Cortex of kidney (tissue), 1 donor: Measurements from ENCODE around the gene NAALAD2.
"Not testable (repeated sequence)": the region's sequence is repeated elsewhere in the genome, so short reads cannot be mapped to it uniquely, and the experiment has no call there.

Experiments used
- DNase-seq: peaks from one replicate; lab custom pipeline; 2025; lab: John Stamatoyannopoulos, UW

NAALAD2 gene

DNA sequence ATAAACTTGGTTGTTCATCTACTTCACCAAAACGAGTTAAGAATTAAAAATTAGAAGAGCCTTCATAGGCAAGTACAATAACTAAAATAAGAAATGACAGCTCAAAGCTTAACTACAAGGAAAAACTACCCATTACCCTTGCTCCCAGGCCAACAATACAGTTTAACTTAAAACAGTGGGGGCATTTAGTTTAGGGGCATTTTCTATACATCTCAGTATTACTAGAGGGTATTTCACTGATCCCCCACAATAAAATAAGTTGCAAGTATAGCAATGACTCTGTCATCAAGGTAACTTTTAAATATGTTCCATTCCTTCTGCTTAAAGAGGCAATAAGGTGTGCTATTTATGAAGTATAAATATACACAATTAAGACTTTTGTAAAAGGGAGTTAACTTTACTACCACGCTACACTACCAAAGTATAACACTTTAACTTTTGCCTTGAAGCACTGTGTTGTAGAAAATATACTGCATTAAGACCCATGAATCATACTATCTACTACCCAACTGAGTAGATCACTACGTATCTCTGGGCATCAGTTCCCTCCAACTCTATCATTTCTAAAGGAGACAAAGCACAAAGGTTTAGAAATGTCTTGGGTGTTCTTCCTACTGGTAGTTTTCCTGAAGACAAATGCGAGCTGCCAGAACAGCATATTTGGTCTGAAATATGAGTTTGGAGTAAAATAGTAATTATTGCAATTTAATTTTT, 58.6 kb downstream of the NAALAD2 start:
- no peak for DNase-seq

DNA sequence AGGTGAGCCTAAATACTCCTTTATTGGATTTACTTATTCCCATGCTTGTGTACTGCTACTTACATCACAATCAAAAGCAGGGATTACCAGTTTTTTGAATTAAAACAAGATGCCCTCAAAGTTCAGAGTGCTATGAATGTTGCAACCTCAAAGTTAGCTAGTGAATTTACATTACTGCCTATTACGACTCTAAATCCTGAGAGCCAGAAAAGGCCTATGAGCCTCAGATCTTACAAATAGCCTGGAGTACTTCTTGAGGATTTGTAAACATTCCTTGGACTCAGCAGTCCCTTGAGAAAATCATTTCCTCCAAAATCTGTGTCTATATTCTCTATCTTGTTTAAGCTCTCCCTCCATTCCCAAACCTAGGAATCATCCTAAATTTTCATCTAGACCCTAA, 62.9 kb downstream of the NAALAD2 start:
- DNase-seq: no peak

DNA sequence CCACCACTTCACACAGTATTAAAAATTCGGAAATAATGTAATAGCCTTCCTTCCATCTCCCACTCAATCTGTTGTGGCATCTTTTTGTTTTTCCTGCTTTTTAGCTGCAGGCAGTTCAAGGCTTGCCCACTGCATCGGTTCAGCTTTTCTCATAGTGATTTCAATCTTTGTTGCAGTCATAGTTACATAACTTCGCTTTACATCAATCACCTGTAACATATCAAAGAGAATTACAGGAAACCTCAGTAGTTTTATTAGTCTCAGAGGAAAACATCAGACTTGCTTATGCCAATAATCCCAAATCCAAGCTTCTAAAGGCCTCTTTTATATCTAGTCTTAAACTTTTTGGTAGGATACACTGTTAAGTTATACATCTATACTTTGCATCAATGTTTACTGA, 67.9 kb downstream of the NAALAD2 start:
- DNase-seq: no peak

DNA sequence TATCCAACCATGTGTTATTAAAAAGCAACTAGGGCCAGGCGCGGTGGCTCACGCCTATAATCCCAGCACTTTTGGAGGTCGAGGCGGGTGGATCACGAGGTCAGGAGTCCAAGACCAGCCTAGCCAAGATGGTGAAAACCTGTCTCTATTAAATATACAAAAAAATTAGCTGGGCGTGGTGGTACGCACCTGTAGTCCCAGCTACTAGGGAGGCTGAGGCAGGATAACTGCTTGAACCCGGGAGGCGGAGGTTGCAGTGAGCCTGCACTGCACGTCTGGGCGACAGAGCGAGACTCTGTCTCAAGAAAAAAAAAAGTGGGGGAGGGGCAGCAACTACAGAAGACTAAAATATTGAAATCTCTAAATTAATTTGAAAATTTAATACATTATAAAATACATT, 69.9 kb downstream of the NAALAD2 start:
- DNase-seq: no peak

DNA sequence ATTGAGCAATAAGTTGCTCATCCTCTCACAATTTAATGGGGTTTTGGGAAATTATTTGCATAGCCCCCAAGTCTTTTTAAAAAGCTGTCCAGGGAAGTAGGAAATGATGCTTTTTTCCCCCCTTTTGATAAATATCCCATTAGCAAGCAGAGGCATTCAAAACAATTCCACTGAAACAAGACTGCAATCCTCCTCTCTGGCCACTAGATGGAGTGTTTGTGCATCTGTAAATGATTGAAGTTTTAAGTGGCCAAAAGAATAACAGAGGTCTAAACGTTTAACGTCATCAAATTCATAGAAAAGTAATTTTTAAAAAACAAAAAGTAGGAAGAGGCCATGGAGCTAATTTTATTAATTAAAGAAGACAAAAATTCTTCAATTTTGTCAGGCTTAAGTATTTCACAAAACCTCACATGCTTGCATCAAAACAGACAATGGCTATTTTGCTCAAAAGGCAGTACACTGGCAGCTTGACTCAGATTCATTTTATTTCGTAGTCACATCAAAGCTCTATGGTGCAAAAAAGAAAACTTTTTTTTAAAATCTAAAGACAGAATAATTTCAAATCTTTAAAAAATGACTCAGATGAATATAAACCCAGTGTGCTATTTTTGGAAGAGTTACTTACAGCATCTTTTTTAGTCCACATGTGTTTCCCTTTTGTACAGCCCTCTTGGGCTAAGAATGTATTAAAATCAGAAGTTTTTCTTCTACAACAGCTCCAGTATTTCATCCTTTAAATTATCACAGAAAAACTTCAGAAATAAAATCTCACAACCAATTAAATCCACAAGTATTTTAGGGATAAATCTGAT, 70.6 kb downstream of the NAALAD2 start:
- DNase-seq: no peak

DNA sequence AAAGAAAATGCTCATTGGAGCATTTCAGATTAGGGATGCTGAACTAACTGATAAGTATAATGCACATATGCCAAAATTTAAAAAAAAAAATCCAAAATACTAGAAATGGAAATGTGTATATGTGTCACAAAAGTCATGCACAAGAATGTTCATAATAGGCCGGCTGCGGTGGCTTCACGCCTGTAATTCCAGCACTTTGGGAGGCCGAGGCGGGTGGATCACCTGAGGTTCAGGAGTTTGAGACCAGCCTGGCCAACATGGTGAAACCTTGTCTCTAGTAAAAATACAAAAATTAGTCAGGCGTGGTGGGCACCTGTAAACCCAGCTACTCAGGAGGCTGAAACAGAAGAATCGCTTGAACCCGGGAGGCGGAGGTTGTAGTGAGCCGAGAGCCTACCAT, 73.5 kb downstream of the NAALAD2 start:
- not testable (repeated sequence) for DNase-seq

DNA sequence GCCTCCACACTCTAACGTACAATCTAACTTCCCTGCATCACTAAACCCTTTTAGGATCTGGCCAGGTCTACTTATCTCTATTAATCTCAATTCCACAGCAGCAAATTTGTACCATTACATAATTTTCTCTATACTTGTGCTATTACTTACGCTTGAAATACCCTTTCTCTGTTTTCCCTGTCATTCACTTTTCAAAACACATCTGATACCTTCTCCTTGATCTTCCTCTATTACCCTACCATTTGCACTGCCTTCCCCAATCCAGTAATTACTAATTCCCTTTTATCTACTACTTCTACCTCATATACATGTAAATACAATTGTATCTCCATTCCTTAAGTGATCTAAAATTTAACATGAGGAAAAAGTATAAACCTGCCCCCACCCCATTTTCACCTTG, 74.4 kb downstream of the NAALAD2 start:
- DNase-seq: no peak

DNA sequence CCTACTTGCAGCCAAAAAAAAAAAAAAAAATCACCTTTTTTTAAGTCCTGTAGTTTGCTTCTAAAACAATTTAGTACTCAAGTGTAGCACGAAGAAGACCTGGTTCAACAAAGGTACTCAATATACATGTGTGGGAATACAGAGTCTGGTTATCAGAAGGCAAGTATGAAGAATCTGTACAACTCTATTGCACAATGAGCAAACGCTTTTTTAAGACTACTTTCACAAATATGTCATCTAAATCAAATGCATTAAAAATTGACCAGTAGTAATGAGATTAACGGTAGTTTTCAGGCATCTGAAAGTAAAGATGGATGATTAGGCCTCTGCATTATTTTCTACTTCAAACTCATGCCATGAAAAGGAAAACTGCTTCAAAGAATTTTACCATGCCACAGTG, 78.9 kb downstream of the NAALAD2 start:
- DNase-seq: no peak

DNA sequence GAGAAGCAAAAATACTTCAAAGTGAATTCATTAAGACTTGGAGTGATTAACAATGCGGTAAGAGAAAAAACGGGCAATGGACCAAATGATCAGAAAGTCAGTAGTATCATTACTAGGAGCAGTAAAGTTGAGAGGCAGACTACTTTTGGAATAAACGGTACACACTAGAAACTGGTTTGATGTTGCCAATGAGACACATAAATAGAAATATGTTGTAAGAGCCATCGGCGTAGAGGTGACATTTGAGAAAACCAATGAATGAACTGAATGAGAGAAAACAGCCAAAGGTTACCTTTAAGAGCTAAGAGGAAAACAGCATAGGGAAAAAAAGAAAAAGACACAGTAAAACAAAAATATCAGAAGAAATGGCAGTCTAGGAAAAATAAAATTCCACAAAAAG, 82.1 kb downstream of the NAALAD2 start:
- DNase-seq: no peak

DNA sequence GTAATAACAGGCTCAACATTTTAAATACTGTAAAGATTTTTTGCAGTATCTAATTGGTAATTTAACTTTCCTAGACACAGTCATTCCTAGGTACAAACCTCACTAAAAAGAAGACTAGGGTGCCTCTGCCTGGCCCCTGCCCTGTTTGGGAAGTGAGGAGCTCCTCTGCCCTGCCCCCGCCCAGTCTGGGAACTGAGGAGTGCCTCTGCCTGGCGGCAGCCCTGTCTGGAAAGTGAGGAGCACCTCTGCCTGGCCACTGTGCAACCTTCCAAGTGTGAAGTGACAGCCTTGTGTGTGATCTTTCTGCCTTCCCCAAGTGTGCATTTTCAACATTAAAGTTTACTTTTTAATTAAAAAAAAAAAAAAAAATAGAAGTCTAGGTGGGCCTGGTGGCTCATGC, 84.1 kb downstream of the NAALAD2 start:
- no peak for DNase-seq

DNA sequence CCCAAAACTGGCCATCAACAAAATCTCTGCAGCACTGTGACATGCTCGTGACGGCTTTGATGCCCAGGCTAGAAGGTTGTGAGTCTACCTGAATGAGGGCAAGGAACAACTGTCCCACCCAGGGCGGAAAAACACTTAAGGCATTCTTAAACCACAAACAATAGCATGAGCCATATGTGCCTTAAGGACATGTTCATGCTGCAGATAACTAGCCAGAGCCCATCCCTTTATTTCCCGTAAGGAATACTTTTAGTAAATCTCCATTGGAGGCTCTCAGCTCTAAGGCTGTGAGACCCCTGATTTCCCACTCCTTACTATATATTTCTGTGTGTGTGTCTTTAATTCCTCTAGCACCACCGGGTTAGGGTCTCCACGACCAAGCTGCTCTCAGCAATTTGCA, 85.0 kb downstream of the NAALAD2 start:
- DNase-seq: no peak

DNA sequence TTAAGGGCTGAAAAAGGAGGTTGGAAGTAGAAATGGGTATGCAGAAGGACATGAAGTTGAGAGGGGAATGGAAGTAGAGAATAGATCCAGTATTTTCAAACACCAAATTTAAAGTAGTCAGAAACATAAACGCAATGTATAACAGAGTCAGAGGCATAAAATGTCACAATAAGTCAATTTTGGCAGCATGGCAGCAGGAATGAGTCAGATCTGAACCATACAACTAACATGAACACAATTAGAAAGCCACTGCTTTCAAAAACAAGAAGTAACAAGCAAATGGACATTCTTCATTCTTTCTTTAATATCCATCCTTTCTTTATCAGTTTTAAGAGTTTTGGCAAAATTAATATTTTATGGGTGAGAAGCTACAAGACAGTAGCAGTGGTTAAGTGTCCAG, 85.9 kb downstream of the NAALAD2 start:
- DNase-seq: no peak

DNA sequence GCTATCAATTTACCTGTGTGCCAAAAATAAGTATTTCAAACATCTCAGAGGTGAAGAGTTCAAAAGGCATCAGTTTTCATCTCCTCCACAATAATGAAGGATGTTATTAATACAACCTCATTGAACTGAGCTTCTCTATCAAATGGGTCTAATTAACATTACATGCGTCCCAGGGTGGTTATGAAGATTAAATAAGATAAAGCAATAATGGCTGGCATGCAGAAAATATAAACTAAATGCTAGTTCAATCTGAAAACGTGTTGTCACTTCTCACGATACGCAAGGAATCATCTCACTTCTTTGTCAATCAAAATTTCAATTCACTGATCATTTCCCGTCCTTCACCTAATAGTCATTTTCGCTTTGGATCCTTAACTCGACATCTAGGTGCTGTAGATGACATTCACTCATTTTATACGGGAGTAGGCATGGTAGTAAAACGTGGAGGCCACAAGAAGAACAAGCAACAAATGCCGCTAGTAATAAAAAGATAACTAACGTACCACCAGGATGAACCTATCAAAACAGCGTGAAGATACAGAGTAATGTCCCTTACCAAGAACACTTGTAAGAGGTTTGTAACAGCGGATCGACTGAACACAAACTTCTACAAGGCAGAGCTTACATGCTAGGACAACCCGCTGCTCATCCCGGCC, 87.5 kb downstream of the NAALAD2 start:
- DNase-seq: no peak

DNA sequence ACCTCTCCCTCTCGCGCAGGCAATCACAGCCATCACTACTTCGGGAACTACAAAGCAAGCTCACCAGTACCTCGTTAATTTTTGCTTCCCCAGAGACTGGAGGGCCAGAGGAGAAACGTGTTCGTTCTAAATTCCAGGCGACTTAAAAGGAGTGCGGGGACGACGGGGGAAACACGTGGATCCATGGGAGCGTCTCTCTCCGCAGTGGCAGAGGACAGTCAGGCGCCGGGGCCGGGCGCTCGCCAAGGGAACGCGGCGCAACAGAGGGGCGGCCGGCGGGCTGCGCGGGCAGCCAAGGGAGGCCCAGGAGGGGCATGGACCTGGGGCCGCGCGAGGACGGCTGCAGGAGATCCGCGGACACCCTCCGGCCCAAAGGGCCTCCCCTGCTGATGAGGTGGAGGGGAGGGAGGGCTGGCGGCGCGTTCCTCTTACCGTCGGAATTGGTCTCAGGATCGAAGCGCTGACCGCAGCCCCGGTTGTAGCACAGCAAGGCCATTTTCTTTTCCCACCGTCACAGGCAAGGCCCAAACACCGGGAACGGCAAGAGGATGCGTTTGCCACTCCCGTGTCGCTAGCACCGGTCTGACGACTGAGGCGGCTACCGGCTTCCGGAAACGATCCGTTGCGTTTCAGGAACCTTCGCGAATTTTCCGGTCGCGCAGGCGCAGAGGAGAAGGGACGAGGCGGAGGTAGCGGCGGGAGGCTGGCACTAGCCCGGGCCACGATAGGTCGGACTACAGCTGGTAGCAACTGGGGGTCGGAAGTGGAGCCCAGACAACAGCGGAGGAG, 88.2 kb downstream of the NAALAD2 start, which contains the start of gene CHORDC1:
CHORDC1 (minus strand) TSS at position 591 of the 789 bp plus-strand sequence; CDS start at position 496, 95 bp downstream.
- peak; percentile 50 for DNase-seq

DNA sequence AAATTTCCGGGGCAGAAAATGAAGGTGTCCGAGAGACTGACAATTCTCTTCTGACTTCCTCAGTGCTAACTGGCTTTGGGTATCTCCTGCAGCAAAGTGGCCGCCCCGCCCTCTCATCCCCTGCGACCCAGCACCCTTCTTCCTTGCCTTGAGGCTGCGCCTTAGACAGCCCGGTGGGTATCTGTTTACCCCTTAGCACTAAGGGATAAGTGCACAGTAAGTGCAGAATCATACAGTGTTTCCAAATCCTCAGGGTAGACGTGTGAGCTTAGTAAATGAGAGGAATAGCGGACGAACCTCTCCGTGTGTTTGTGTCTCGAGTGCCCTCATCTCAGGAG, 88.8 kb downstream of the NAALAD2 start:
- DNase-seq: no peak

DNA sequence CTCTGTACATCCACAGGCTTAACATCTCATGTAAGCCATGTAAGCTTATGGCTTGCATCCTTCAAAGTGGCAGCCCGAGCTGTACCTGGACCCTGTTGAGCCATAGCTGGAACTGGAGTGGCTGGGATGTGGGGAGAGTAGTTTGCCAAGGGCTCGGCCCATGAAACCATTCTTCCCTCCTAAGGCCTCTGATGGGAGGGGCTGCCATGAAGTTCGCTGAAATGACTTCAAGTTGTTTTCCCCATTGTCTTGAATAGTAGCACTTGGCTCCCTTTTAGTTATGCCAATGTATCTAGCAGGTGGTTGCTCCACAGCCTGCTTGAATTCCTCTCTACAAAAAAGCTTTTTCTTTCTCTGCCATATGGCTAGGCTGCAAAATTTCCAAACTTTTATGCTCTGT, 93.6 kb downstream of the NAALAD2 start:
- no peak for DNase-seq

DNA sequence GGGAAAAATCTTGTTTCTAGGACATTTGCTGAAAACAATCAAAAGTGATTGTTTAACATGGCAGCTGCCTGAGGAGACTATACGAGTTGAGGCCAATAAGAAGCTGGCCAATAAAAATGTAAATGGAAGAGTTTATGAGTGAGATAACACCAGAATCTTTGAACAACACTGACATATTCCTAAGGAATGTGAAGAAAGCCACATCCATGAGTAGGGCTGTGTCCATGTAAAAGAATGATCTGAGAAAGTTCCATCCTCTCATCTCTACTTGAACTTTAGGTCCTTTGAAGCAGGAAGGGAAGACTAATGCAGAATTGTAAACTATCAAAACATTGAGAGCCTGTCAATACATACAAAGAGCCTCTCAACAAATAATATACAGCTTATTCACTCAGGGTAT, 95.3 kb downstream of the NAALAD2 start:
- DNase-seq: no peak

DNA sequence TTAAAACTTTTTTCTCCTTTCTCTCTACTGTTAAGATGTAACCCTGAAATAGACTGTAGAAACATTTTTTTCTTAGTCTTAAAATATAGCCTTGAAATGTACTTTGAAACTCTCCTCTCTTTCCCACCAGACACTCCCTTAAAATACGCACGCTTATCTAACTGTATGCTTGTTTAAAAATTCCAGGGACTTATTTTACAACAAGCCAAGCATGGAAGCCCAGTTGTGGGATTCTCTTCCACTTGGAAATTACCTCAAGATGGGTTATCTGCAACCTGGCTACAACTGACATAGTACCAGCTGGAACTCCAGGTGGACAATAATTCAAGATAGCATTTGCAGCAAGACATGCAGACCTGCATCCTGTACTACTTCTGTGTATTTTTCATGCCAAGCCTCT, 100.5 kb downstream of the NAALAD2 start:
- no peak for DNase-seq

DNA sequence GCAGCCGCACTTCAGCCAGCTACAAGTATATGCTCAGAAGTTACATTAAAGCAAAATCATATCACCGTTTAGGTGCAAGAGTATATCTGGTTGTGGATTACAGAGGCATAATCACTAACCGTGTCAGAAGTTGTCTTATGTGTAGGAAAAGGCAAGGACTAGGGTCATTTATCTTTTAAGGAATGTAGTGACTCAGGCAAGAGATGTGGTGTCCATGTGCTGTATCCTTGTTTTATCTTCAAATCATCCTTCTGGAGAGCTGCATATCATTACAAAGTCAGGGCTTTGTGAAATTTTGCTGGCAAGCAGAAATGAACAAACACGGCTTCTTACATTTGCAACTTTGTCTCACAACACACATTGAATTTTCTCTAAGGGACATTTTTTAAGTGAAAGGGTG, 101.1 kb downstream of the NAALAD2 start:
- DNase-seq: no peak

DNA sequence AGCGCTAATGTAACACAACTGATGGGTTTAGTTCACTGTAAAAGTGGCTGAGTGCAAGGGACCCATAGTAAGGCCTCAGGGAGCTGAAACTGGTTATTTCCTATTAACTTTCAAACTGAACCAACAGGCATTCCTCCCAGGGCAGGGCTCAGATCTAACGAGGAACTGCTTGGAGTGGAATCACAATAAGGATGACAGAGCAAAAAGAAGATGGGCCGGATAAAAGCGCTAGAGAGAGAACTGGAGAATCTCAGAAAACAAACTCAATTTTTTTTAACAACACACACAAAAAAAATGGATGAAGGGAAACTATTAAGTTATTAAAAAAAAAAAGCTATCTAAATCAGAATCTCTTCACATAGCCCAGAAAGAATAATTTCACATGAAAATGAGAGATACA, 102.5 kb downstream of the NAALAD2 start:
- no peak for DNase-seq

DNA sequence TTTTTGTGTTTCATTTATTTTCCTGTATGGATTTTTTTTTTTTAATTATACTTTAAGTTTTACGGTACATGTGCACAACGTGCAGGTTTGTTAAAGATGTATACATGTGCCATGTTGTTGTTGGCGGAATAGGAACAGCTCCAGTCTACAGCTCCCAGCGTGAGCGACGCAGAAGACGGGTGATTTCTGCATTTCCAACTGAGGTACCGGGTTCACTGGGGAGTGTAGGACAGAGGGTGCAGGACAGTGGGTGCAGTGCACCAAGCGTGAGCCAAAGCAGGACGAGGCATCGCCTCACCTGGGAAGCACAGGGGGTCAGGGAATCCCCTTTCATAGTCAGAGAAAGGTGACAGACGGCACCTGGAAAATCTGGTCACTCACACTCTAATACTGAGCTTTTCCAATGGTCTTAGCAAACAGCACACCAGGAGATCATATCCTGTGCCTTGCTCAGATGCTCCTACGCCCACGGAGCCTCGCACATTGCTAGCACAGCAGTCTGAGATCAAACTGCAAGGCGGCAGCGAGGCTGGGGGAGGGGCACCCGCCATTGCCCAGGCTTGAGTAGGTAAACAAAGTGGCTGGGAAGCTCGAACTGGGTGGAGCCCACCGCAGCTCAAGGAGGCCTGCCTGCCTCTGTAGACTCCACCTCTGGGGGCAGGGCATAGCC, 105.6 kb downstream of the NAALAD2 start:
- DNase-seq: not testable (repeated sequence)

DNA sequence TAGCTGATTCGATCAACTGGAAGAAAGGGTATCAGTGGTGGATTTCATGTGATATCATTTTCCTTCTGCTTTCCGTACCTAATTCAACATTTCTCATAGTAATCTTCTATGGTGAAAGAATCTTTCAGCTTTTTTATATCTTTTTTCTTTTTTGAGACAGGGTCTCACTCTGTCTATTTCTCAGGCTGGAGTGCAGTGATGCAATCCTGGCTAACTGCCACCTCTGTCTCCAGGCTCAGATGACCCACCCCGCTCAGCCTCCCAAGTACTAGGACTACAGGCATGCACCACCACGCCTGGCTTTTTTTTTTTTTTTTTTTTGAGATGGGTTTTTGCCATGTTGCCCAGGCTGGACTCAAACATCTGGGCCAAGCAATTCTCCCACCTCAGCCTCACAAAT, 107.0 kb downstream of the NAALAD2 start:
- DNase-seq: no peak
